Left kidney (tissue), 2 donors: ENCODE data around the gene NKX3-2. TPM values are rescaled to one million over a fixed set of nuclear protein-coding genes. Genes with fewer than 3 reads are reported as not detected.

ENCODE experiments used
- DNase-seq: peaks from one replicate; pipeline ENCODE4 v3.0.0-alpha.2; 2013
- polyA plus RNA-seq: library from polyadenylated mRNA; unstranded; fragments of 120-200 nt; gene quantifications from one replicate; pipeline ENCODE4 v1.2.1, GENCODE V29; 2013; ENCODE audit not compliant: insufficient read length

The NKX3-2 gene
- polyA plus RNA-seq, 1 donor: not detected

DNA sequence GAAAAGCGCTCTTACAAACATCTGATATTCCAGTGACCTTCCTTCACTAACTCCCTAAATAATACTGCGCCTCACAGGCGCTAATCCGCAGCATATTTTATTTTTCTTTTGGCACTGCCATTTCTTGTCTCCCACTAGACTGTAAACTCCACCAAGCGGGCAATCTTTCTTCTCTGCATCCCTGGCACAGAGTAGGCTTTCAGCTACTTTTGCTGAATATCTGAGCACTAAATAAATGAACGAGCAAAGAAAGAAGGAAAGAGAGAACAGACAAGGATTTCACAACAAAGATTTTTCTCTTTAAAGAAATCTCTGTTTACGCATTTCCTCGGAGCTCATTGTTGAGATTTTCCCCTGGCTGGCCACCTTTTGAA is 12.7 kb downstream of the NKX3-2 start:
- no peak for DNase-seq

DNA sequence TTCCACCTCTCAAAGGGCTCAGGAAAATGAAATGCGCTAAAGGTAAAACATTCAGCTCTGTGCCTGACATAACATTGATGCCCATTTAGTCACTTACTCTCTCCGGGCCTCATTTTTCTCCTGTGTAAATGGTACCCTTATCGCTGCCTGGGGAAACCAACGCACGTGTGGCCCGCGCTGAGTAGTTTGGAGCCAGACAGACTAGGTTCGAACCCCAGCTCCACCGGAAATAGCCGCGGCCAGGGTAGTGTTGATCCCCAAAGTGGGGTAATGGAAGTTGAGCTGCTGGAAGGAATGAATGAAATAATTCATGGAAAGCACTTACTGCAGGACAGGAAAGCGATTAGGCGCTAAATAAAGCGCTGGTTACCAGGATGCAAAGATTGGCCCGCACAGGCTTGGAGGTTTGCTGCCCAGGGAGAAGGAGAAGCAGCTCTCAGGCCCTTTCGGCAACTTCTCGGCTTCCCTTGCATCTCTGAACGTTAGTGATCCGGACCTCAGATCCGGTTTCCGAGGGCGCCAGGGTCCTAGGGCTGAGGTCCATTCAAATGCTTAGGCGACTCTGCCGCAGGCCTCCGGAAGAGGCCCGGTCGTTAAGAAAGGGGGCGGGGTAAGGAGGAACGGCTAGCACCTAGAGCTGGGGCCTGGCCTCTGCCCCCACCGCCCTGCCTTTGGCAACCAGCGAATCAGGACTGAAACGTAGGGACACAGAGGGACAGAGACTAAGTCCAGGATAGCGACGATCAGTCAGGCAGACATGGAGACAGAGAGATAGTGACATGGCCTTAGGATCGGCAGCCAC is 13.3 kb downstream of the NKX3-2 start:
- no peak for DNase-seq

DNA sequence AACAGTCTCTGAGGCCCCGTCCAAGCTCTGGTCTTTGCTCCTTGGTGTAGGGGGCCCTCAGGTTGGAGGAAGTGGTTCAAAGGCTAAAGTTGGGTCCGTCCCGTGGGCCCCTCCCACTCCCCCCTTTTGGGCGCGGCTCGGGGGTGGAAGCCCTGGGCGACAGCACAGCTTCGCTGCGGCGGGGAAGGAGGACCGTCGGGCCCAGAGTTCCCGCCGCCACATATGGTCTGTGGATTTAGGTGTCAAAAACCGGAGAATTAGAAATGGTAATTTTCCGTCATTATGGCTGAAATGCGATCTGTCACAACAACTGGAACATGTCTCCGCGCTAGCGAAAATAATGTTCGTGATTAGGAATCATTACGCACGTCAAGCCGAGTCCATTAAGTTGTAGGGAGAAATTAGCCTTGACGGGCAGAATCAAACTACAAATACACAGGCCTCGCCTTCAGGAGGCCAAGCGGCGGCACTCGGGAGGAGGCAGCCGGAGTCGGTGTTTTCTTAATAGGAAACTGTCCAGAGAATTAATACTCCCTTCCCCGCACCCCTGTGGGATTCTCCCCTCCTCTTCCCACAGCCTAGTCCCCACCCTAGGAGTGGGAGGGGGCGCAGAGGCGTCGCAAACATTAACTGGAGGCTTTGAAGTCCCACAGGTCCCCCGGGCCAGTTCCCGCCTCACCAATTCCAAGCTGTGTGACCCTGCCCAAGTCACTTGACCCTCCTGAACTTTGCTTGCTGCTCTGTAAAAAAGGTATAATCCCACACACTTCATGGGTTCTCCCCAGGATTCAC is 15.0 kb downstream of the NKX3-2 start:
- no peak for DNase-seq

DNA sequence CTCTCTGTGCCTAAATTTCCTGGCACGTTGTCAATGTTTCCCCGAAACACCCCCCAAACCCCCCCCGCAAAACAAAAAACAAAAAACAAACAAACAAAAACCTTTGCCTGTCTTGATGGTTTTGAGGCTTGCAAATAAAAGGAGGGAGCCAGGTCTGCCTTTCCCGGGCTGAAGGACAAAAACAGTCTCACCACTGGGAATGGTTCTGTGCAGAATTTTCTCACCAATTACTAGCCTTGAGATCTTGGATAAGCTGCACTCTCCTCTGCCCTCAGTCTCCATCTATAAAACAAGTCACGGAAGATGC is 15.5 kb downstream of the NKX3-2 start:
- DNase-seq: no peak

DNA sequence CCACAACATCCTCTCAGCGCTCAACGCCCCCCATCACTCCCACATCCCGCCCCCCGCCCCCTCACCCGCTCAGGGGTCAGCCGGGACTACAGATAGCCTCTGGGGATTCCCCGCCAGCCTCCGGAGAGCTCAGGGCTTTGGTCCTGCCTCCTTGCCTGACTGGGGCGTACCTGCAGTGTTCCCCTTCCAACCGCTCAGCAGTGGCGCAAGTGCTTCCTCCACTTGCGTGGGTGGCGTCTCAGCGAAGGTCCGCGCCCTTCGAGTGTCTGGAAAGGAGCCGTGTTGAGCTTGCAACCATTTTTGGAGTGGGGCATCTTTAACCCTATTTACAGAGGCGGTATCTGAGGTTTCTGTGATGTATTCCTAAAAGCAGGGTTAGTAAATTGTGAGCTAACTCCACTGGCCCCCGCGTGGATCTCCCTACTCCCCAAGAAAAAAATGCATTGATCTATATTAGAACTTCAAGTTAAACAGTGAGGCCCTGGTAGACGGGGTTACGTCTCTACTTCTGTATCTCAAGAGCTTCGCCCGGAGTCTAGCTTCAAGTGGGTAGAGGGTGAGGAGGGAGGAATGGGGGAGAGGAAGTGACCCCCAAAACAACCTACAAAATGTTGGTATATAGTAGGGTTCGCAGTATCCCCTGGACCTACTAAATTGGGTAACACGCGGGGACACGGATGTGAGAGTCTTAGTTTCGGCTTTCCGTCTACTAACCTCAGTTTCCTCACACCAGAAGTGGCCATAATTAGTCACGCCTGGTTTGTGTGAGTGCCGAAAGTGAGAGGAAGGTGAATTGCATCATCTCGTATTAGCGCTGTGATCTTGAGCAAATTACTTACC is 16.1 kb downstream of the NKX3-2 start:
- DNase-seq: no peak

DNA sequence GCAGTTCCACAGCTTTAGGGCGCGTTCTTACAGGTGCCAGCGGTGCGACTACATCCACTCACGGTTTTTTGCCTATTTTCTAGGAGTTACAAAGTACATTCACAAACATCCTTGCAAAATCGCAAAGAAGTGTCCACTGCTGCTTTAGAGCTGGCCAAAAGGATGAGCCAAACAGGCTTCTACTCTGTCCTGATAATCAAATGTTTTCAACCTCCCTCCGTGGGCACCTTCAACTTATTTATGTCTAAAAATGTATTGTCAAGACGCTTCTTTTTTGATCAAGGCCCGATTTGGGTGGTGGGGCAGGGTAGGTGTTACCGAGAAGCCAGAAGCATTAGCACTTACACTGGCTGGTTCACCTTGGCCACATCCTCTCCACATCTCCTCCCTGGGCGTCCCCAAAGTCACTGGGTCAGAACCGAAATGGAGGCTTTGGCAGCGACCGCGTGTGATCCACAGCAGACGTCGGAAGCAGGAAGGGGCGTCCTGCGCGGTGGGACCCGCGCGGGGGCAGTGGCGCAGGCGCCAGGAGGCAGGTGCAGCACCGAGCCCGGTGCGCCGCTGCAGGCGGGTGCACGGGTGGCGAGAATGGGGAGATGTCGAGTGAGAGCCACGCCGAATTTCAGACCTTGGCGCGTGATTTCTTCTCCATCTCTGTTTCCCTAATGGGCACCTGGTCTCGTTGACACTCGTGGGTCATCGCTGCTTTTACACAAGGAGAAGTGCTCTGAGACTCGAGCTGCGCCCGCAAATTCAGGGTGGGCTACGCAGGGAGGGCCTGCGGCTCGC is 16.9 kb downstream of the NKX3-2 start:
- DNase-seq: no peak

DNA sequence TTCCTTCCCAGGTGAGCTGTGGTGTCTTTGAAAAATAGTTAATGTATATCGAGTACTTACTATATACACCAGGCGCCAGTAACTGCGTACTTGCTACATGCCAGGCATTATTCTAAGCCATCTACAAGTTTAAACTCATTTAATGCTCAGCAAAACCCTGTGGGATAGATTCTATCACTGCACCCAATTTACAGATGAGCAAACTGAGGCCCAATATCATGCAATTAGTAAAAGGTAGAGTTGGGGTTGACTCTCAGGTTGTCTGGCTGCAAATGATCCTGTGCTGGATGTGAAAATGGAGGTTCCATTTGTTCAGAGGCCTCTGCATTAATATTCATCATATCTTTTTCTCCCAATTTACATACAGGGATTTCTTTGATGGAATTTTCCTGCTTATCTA is 17.6 kb downstream of the NKX3-2 start:
- DNase-seq: no peak

DNA sequence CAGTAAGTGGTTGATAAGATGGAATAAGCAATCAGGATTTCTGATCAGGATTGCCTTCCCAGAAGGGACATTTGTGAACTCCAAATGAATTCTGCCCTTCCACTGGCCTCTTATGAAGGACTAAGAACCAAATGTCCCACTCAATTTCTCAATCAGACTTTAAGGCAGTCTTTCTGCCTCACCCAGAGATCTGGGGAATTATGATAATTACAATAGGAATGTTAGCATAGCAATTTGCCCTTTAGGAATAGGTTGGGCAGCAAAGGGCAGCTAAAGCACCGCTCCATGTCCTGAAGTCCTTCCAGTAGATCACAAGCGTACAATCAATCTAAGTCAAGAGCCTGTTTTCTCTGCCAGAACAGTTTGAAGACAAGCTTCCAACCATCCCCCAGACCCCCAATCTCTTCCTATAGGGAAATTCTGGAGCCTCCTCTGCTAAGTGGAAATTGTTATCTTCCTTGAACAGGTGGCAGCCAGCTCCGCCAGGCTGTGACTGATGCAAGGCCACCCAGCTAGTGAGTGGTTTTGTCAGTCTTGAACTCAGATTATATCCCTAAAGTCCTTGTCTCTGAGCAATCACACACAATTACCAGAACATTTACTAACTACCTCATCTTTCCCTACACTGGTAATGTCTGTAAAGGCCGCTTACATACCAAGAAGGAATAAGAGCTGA is 18.6 kb downstream of the NKX3-2 start:
- DNase-seq: no peak

DNA sequence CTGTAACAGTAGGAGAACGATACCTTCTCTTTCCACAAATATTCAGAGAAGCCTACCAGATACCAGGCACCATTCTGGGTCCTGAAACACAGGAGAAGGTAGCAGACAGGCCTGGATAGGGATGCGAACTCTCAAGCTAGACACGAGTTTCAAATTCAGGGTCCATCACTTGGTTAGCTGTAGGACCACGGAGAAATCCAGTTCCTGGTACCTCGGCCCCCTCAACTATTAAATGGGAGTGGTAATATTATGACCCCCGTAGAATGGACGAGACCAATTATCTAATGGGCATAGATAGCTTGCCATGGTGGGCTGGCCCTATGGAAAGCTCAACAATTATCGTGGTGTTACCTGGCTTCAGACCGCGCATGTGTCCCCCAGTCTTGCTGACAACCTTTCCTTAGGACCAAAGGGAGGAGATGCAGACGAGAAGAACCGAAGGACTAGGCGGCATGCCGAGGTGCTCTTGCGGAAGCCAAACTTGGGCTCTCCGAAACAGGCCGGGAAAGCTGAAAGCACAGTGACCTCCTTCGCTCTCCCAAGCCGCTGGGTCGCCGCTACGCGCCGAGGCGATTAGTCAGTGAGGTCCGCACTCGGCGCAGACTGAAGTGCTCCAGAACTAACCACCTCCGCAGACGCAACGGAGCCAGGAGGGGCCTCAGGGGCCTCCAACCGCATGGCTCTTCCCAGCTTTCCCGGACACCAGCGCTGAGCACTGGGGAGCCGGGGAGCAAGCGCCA is 19.6 kb downstream of the NKX3-2 start:
- DNase-seq: no peak

DNA sequence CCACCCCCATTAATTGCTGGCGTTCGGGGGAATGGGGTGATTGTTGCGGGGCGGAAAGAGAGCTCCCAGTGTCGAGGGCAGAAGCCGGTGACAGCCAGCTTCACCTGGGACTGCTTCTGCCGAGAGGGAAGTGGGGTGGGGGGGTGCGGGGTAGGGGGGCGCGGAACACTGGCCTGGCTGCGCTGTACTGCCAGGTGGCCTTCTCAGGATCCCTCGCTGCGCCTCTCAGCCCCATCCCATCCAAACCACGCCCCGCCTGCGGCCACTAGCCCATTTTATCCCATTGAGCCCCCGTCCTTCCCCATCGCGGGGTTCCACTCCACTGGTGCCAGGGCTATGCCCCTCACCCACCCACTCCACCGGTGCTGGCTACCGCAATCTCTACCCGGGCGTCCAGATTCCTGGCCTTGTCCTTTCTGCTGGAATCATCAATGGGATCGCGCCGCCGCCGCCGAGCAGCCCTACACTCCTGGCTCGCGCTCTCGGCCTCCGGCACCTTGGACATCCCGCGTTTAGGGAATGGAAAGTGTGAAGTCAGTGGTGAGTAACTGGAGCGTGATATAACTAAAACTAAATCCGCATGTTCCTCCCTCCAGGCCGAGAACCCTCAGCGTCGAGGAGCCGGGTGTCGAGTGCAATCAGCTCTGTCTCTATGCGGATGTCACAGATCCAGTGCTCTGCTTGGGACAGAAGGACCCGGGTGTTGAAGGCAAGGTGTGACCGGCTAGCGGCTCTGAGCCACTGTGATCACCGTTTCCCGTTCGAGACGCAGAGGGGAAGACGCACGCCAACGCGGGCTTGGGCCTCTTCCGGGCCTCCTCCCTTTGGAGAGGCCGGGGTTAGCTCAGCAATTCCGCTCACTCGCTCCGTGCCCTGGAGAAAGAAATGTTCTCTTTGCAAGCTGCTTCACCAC is 20.5 kb downstream of the NKX3-2 start:
- no peak for DNase-seq

DNA sequence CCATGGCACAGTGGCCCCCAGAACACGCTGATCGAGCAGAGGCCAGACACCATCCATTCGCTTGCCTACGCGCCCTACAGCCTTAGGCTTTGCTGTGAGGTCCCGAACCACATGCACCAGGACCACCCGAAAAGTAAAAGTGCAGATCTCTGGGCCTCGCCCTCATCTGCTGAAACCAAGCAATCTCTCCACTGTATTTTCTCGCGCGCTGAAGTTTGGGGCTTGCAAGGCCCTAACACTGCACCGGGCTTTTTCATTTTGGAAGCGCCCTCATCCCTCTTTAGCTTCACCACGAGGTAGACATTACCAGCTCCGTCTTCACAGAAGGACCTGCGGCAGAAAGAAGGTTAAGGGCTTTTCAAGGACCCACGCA is 21.2 kb downstream of the NKX3-2 start:
- no peak for DNase-seq

DNA sequence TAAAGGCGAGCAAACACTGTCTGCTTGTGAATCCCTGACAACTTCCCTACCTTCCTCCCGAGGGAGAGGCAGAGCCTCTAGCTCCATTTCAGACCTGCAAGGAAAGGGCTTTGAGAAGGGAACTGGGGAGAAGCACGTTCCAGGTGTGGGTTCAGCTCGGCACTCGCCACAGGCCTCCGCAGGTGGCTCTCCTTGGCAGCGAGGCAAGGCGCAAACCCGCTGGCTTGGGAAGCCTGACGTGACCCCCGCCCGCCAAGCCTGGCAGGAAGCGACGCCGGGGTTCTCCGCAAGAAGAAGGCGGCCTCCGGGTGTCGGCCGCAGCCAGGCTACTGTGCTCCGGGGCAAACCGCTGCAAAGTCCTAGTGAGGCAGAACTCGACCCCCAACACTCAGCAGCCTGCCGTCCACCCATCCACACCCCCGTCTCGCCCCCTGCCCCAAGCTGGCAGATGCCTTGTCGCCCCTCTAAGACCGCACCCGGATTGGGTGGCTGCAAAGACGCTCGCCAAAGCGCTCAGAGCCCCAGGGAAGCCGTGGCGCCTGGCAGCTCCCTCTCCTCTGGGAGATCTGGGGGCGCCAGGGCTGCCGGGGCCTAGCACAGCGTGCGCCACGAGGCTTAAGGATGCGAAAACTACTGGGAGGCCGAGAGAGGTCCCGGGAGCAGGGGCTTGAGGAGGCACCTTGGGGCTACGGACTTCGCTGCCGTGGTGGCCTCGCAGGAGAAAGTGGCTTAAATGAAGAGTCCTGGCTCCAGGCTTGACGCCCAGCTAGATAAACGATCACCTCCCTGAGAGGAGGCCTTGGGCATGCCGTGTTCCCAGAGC is 21.8 kb downstream of the NKX3-2 start:
- DNase-seq: no peak

DNA sequence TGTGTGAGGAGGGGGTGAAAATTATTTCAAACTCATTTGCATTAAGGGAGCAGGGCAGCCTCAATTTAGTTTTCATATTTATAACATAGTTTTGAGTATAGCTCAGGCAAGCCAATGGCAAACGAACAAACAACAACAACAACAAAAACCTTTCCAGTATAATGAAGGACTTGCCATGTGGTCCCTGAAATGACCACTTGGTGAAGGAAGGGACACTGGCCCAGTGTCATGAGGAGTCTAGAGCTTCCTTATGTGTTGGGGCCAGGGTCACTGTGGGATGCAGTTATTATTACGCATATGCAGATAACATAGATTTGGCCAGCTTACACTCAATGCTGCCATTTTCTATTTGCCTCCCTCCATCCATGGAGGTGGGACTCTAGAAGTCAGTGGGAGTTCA is 23.3 kb downstream of the NKX3-2 start:
- no peak for DNase-seq

DNA sequence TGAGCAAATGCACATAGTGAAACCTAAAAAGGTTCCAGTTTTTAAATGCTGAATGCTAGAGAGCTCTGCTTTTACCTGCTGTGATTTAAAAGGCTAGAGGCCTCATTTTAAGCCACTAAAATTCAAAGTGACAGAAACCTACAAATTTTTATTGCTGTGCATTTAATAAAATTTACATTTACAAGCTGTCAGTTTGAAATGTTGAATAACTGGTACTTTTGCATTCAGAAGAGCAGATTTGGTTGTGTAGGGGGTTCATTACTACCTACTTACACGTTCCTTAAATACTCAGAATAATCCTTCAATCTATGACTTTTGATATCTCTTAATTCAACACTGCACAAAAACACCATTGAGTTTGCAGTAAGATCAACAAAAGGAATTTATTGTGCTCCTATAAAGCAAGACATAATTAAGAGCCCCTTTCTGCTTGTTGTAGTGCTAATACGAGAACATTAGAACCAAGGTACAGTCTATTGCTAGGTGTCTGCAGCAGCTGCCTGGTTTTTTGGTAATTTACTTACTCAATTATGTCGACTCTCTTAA is 27.9 kb downstream of the NKX3-2 start:
- DNase-seq: no peak

DNA sequence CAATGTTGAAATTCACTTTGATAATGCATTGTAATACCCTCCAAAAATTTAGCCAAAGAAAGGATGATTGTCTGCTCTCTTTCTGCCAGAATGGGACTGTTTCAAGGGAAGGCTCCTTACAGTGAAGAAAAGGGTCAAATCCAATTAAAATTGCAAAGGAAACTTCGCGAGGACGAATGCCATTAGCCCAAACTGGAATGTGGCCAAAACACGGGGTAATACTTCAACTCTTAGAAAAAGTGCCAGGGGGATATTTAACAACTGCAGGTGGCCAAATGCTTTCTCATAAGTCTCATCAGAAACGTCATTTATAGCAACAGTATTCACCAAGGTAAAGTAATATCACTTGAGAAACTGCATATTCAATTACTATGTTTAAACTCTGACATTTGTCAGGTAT is 29.0 kb downstream of the NKX3-2 start:
- DNase-seq: no peak

DNA sequence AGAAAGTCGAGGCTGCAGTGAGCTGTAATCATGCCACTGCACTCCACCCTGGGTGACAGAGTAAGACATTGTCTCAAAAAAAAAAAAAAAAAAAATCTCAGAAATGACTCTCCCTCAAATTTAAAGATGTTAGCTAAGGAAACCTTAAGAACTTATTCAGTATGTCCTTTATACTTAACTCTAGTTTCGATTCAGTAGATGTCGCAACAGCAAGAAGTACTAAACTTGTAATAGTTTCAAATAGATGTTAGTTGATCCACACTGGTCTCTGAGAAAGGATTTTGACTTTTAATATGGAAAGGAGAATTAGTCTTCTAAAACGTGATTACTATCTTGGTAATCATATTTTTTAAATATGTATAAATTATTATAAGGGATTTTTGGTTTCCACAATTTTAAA is 29.6 kb downstream of the NKX3-2 start:
- DNase-seq: no peak

DNA sequence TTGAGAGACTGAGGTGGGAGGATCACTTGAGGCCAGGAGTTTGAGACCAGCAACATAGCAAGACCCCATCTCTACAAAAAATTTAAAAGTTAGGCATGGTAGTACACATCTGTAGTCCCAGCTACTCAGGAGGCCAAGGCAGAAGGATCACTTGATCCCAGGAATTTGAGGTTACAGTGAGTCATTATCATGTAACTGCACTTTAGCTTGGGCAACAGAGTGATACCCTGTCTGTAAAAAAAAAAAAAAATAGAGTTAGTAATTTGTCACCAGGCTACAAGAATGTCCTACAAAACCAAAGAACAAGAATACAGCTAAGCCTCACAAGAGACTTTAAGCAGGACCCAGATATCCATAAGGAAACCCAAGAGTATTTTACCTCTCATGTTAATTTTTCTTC is 33.2 kb downstream of the NKX3-2 start:
- no peak for DNase-seq

DNA sequence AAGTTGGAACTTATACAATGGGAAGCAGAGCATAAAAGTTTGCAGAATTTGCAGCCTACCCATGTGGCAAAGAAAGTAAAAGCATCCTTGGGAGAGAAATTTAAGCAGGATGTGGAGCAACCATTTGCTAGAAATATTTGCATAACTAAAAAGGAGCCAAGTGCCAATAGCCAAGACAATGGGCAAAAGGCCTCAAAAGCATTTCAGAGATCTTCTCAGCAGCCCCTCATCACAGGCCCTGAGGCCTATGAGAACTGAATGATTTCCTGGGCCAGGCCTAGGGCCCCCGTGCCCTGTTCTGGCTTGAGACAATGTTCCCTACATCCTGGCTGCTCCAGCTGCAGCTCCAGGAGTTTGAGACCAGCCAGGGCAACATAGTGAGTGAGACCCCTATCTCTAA is 34.9 kb downstream of the NKX3-2 start:
- no peak for DNase-seq

DNA sequence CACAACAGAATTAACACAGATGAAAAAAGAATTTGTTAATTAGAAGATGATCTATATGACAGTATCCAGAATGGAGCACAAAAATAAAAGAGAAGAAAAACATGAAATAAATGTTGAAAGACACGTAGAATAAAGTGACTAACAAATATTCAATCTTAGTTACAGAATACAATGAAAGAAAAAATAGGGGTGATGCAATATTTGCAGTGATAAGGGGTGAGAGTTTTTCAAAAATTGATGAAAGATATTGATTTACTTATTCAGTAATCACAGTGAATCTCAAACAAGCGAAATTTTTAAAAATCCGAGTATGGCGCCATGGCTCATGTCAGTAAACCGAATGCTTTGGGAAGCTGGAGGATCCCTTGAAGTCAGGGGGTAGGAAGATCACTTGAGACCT is 39.9 kb downstream of the NKX3-2 start:
- DNase-seq: no peak
